HepG2 (cell line): ENCODE measurements around the gene MLNR.

Experiments
- ETV5 ChIP-seq: IDR thresholded peaks from 2 replicates; pipeline ENCODE4 v1.6.1; 2018; ENCODE audit warnings: missing biosample characterization, missing genetic modification reagents, inconsistent platforms, borderline replicate concordance
- TF ChIP-seq, protein P1 (sequence below): sonication (generic); formaldehyde crosslinking; IDR thresholded peaks from 2 replicates; pipeline ENCODE4 v1.5.0; 2020; ENCODE audit warnings: mild to moderate bottlenecking, missing genetic modification reagents, moderate library complexity

DNA sequence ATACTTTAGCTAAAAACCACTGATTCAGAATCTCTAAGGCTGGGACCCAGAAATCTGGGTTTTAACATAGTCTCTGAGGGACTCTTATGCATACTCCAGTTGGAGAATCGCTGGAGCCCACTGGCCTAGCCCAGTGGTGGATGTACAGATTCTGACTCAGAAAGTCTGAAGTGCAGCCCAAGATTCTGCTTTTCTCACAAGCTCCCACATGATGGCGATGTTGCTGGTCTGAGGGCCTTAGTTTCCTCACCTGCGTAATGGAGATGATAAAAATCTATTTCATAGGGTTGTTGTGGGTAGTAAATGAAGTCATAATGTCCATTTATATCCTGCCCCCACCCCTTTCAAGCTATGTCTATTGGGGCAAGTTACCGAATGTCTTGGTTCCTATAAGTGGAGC lies 19.9 kb downstream of the MLNR start:
- TF ChIP-seq ETV5 (CRISPR knock-in tag), result no peak
- TF ChIP-seq, protein P1, sequence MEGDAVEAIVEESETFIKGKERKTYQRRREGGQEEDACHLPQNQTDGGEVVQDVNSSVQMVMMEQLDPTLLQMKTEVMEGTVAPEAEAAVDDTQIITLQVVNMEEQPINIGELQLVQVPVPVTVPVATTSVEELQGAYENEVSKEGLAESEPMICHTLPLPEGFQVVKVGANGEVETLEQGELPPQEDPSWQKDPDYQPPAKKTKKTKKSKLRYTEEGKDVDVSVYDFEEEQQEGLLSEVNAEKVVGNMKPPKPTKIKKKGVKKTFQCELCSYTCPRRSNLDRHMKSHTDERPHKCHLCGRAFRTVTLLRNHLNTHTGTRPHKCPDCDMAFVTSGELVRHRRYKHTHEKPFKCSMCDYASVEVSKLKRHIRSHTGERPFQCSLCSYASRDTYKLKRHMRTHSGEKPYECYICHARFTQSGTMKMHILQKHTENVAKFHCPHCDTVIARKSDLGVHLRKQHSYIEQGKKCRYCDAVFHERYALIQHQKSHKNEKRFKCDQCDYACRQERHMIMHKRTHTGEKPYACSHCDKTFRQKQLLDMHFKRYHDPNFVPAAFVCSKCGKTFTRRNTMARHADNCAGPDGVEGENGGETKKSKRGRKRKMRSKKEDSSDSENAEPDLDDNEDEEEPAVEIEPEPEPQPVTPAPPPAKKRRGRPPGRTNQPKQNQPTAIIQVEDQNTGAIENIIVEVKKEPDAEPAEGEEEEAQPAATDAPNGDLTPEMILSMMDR, result peak; percentile 67
